NCI-H1105 (cell line): ENCODE data around the gene KCND3.
A peak's percentile ranks its signal among the peaks of the same experiment; 100 is the strongest.

ENCODE experiments used
- DNase-seq: peaks from one replicate; lab custom pipeline; 2025; lab: John Stamatoyannopoulos, UW

KCND3 gene

GRCh38 chr1:111959436-111959835 lies 30.0 kb downstream of the KCND3 start:
- no peak for DNase-seq

GRCh38 chr1:111958851-111959250 lies 30.6 kb downstream of the KCND3 start:
- no peak for DNase-seq

GRCh38 chr1:111958075-111958474 lies 31.4 kb downstream of the KCND3 start:
- DNase-seq: no peak

- DNase-seq: peak; percentile 84
Observed at GRCh38 chr1:111956155-111956771, 33.2 kb downstream of the KCND3 start.

GRCh38 chr1:111955755-111956154 lies 33.7 kb downstream of the KCND3 start:
- peak; percentile 71 for DNase-seq

GRCh38 chr1:111953797-111954196 lies 35.7 kb downstream of the KCND3 start:
- DNase-seq: no peak

GRCh38 chr1:111952125-111952657 lies 37.3 kb downstream of the KCND3 start:
- DNase-seq: no peak

- DNase-seq: peak; percentile 40
Observed at GRCh38 chr1:111948209-111949171, 41.0 kb downstream of the KCND3 start.

- DNase-seq: no peak
Observed at GRCh38 chr1:111943846-111944749, 45.4 kb downstream of the KCND3 start.

- DNase-seq: no peak
Observed at GRCh38 chr1:111943066-111943465, 46.4 kb downstream of the KCND3 start.

GRCh38 chr1:111938536-111938935 lies 50.9 kb downstream of the KCND3 start:
- DNase-seq: no peak

GRCh38 chr1:111938123-111938522 lies 51.3 kb downstream of the KCND3 start:
- no peak for DNase-seq

- DNase-seq: no peak
Observed at GRCh38 chr1:111937147-111937725, 52.2 kb downstream of the KCND3 start.

- DNase-seq: no peak
Observed at GRCh38 chr1:111934106-111934852, 55.2 kb downstream of the KCND3 start.

- DNase-seq: no peak
Observed at GRCh38 chr1:111930356-111930755, 59.1 kb downstream of the KCND3 start.

GRCh38 chr1:111928531-111928930 lies 60.9 kb downstream of the KCND3 start:
- no peak for DNase-seq

GRCh38 chr1:111927652-111928051 lies 61.8 kb downstream of the KCND3 start:
- no peak for DNase-seq

- DNase-seq: no peak
Observed at GRCh38 chr1:111924786-111925185, 64.7 kb downstream of the KCND3 start.

- no peak for DNase-seq
Observed at GRCh38 chr1:111923766-111924165, 65.7 kb downstream of the KCND3 start.

- no peak for DNase-seq
Observed at GRCh38 chr1:111921948-111922347, 67.5 kb downstream of the KCND3 start.
